SHP77 (cell line): ENCODE measurements around the gene THOP1.
"Not testable (repeated sequence)": the region's sequence is repeated elsewhere in the genome, so short reads cannot be mapped to it uniquely, and the experiment has no call there.

Source experiments
- DNase-seq, 2 experiments: peaks; one replicate each; lab custom pipeline; 2025; lab: John Stamatoyannopoulos, UW

The THOP1 gene

GRCh38 chr19:2817237-2817829 lies 32.0 kb downstream of the THOP1 start:
- DNase-seq: not testable (repeated sequence)

- peak; percentile 83 to 94 for DNase-seq
Measured at GRCh38 chr19:2819540-2820111, 34.3 kb downstream of the THOP1 start, which contains the start of gene ZNF554. TSS of gene ZNF554 (plus strand) at chr19:2819868. CDS start at chr19:2820072, 204 bp downstream.

- no peak for DNase-seq
Measured at GRCh38 chr19:2820112-2820702, 34.9 kb downstream of the THOP1 start.

GRCh38 chr19:2822846-2823245 lies 37.5 kb downstream of the THOP1 start:
- no peak for DNase-seq

GRCh38 chr19:2823646-2824045 lies 38.3 kb downstream of the THOP1 start:
- DNase-seq: no peak

GRCh38 chr19:2824129-2824528 lies 38.8 kb downstream of the THOP1 start:
- DNase-seq: no peak

- DNase-seq: no peak
Measured at GRCh38 chr19:2827022-2827421, 41.7 kb downstream of the THOP1 start.

- DNase-seq: no peak
Measured at GRCh38 chr19:2827840-2828489, 42.7 kb downstream of the THOP1 start.

GRCh38 chr19:2834294-2834871 lies 49.1 kb downstream of the THOP1 start:
- no peak for DNase-seq

- DNase-seq: no peak
Measured at GRCh38 chr19:2837430-2837829, 52.1 kb downstream of the THOP1 start.

- DNase-seq: peak; percentile 97 to 98
Measured at GRCh38 chr19:2840794-2841791, 55.8 kb downstream of the THOP1 start, which contains the start of gene ZNF555. TSS of gene ZNF555 (plus strand) at chr19:2841475. CDS start at chr19:2841573, 98 bp downstream.

GRCh38 chr19:2841855-2842574 lies 56.7 kb downstream of the THOP1 start:
- DNase-seq: no peak

GRCh38 chr19:2845107-2845506 lies 59.8 kb downstream of the THOP1 start:
- DNase-seq: no peak

- no peak for DNase-seq
Measured at GRCh38 chr19:2846180-2846894, 61.0 kb downstream of the THOP1 start.

GRCh38 chr19:2847507-2847906 lies 62.2 kb downstream of the THOP1 start:
- no peak for DNase-seq

GRCh38 chr19:2848616-2849015 lies 63.3 kb downstream of the THOP1 start:
- DNase-seq: no peak

GRCh38 chr19:2850256-2850925 lies 65.1 kb downstream of the THOP1 start:
- no peak for DNase-seq

GRCh38 chr19:2852598-2852997 lies 67.3 kb downstream of the THOP1 start:
- no peak for DNase-seq

- no peak for DNase-seq
Measured at GRCh38 chr19:2853015-2853606, 67.8 kb downstream of the THOP1 start.
